Activated effector memory CD4-positive, alpha-beta T cell treated with Interleukin-2 at 50 U/mL for 16 hours (primary cell): ENCODE results near the gene ISLR2.
"Not testable (repeated sequence)": the region's sequence is repeated elsewhere in the genome, so short reads cannot be mapped to it uniquely, and the experiment has no call there.

Experiments used
- DNase-seq: peaks from one replicate; pipeline ENCODE4 v3.0.0-alpha.2; 2020

Gene ISLR2

GRCh38 chr15:74158855-74159650 is 28.7 kb downstream of the ISLR2 start:
- no peak for DNase-seq

DNA sequence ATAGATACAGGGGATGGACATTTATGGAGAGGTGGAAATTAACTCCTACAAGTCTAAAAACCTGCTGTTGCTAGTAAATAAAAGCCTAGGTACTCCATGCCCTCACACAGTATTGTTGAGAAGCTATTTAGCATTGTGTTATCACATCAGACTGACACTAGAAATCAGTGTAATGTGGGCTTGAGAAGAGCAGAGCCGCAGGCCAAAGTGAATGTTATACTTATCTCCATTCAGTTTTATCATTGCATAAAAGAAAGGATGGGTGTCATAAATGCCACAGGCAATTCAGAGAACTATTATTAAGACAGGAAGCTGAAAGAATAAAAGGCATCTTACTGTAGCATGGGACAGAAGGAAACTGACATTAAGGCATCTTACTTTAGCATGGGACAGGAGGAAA is 29.4 kb downstream of the ISLR2 start:
- DNase-seq, result no peak

GRCh38 chr15:74160390-74160789 is 30.0 kb downstream of the ISLR2 start:
- not testable (repeated sequence) for DNase-seq

GRCh38 chr15:74162195-74162536 is 31.8 kb downstream of the ISLR2 start:
- DNase-seq, result not testable (repeated sequence)

- DNase-seq, result no peak
These were observed 35.1 kb downstream of the ISLR2 start for GRCh38 chr15:74165461-74165860.

- no peak for DNase-seq
These were observed 37.5 kb downstream of the ISLR2 start for GRCh38 chr15:74167891-74168331.

DNA sequence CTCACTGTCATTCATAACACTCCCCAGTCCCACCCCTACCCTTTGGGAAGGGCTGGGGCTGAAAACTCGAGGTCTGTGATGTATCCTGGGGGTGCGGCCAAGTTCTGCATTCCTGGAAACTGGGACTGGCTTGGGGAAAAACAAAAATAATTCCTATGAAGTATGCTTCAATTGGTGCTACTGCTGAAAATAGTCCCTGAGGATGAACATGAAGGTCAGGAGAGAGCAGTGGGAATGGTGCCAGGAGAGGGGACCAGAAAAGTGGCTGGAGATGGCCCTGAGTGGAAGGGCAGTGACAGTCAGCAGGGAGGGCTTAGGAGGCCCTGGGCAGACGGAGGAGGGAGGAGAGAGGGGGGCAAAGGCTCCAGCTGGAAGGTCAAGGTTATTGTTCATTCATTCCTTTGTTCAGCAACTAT is 38.3 kb downstream of the ISLR2 start:
- DNase-seq, result no peak

- no peak for DNase-seq
These were observed 39.9 kb downstream of the ISLR2 start for GRCh38 chr15:74170071-74170844.

- DNase-seq, result no peak
These were observed 40.6 kb downstream of the ISLR2 start for GRCh38 chr15:74170875-74171578.

GRCh38 chr15:74171965-74172541 is 41.7 kb downstream of the ISLR2 start:
- no peak for DNase-seq

DNA sequence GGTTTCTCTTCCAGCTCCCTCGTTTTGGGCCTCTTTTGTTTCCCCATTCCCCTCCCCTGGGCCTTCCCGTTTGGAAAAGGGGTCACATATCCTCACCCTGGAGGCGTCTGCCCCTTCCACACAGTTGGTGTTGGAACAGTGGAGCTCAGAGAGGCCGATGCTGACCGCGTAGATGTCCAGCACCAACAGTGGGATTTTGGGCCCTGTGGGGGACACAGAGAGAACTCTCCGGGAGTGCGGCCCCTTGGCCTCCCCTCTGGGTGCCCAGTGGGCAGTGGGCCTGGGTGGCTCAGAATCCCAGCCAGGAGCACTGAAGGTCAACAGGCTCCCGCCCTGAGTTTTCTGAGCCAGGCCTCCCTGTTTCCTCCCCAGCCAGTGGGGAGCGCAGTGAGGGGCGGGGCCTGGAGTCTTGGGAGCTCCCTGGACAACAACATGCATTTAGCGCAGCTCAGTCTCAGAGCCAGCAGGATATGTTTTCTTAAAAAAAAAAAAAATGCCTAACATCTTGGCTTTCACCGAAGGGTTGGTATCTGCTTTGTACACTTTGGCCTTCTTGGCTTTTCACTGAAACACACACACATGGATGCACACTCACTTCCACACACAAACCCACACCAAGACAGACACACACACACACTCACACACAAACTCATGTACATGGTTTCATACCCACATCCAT is 42.5 kb downstream of the ISLR2 start:
- DNase-seq, result no peak

DNA sequence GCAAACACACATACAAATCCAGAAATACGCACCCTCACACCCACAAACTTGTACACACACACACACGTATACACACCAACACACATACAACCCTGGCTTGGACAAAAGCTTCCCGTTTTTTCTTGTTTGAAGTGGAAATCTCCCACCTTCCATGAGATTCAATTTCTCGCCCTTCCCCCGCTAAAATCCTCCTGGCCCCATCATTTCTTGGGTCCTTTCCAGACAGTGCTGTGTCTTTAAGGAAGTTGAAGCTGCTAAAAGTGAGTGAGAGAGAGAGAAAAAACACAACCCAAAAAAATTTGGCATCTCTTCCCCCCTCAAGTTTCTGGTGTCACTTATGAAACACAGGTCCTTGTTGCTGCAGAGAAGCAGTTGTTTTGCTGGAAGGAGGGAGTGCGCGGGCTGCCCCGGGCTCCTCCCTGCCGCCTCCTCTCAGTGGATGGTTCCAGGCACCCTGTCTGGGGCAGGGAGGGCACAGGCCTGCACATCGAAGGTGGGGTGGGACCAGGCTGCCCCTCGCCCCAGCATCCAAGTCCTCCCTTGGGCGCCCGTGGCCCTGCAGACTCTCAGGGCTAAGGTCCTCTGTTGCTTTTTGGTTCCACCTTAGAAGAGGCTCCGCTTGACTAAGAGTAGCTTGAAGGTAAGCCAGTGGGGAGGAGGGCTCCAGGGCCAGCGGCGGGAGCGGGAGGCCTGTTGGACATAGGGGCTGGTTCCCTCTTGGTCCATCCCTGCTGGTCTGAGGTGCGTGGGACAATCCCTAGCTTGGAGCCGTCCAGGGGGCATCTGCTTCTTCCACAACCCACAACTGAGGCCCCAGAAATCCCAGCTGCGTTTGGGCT is 43.2 kb downstream of the ISLR2 start, which contains the start of gene ISLR:
TSS of gene ISLR (plus strand) at position 331 of the 839 bp plus-strand sequence. CDS start 1,149 bp downstream, outside the sequence.
- DNase-seq, result no peak

DNA sequence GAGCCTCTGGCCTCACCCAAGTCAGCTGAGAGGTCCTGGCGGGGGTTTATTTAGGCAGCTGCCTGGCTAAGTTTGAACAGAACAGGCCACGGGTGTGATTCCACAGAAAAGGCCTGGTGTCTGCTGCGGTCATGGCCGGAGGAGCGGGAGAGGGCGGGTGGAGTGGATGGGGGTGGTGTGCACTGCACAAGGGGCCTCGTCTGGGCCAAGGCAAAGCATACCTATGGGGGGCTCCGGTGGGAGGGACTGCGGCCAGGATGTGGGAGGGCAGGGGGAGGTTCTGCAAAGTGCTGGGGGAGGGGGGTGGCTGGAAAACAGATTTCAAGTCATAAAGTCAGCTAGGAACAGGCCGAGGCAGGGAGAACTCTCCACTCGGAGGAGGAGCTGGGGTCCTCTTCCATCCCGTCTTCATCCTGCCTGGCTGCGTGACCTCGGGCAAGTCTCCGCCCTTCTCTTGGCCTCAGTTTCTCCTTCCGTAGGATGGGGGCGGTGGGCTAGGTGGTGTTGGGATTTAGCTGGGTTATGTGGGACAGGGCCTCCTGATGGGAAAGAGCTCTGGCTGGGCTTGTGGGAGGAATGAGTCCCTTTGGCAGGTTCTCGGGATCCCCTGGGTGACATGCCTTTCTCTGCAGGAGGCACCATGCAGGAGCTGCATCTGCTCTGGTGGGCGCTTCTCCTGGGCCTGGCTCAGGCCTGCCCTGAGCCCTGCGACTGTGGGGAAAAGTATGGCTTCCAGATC is 44.0 kb downstream of the ISLR2 start:
- DNase-seq, result no peak

DNA sequence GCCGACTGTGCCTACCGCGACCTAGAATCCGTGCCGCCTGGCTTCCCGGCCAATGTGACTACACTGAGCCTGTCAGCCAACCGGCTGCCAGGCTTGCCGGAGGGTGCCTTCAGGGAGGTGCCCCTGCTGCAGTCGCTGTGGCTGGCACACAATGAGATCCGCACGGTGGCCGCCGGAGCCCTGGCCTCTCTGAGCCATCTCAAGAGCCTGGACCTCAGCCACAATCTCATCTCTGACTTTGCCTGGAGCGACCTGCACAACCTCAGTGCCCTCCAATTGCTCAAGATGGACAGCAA is 44.5 kb downstream of the ISLR2 start:
- no peak for DNase-seq

DNA sequence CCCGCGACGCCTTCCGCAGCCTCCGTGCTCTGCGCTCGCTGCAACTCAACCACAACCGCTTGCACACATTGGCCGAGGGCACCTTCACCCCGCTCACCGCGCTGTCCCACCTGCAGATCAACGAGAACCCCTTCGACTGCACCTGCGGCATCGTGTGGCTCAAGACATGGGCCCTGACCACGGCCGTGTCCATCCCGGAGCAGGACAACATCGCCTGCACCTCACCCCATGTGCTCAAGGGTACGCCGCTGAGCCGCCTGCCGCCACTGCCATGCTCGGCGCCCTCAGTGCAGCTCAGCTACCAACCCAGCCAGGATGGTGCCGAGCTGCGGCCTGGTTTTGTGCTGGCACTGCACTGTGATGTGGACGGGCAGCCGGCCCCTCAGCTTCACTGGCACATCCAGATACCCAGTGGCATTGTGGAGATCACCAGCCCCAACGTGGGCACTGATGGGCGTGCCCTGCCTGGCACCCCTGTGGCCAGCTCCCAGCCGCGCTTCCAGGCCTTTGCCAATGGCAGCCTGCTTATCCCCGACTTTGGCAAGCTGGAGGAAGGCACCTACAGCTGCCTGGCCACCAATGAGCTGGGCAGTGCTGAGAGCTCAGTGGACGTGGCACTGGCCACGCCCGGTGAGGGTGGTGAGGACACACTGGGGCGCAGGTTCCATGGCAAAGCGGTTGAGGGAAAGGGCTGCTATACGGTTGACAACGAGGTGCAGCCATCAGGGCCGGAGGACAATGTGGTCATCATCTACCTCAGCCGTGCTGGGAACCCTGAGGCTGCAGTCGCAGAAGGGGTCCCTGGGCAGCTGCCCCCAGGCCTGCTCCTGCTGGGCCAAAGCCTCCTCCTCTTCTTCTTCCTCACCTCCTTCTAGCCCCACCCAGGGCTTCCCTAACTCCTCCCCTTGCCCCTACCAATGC is 45.1 kb downstream of the ISLR2 start:
- no peak for DNase-seq

DNA sequence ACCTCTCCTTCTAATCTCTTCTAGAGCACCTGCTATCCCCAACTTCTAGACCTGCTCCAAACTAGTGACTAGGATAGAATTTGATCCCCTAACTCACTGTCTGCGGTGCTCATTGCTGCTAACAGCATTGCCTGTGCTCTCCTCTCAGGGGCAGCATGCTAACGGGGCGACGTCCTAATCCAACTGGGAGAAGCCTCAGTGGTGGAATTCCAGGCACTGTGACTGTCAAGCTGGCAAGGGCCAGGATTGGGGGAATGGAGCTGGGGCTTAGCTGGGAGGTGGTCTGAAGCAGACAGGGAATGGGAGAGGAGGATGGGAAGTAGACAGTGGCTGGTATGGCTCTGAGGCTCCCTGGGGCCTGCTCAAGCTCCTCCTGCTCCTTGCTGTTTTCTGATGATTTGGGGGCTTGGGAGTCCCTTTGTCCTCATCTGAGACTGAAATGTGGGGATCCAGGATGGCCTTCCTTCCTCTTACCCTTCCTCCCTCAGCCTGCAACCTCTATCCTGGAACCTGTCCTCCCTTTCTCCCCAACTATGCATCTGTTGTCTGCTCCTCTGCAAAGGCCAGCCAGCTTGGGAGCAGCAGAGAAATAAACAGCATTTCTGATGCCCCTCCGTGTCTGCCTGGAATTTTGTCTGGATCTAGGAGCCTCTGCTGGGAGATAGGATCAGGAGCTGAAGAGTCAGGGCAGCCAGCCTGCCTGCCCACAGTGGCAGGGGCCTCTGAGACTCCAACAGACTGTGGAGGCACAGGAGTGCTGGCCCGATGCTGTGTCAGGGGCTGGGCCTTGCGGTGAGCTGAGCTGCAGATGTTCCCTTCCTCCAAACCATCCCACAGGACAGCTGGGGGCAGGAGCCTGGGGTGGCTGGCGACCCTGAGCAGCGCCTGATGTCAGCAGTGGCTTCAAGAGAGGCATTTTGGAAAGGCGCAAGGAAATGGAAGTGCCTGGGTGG is 46.2 kb downstream of the ISLR2 start:
- no peak for DNase-seq

DNA sequence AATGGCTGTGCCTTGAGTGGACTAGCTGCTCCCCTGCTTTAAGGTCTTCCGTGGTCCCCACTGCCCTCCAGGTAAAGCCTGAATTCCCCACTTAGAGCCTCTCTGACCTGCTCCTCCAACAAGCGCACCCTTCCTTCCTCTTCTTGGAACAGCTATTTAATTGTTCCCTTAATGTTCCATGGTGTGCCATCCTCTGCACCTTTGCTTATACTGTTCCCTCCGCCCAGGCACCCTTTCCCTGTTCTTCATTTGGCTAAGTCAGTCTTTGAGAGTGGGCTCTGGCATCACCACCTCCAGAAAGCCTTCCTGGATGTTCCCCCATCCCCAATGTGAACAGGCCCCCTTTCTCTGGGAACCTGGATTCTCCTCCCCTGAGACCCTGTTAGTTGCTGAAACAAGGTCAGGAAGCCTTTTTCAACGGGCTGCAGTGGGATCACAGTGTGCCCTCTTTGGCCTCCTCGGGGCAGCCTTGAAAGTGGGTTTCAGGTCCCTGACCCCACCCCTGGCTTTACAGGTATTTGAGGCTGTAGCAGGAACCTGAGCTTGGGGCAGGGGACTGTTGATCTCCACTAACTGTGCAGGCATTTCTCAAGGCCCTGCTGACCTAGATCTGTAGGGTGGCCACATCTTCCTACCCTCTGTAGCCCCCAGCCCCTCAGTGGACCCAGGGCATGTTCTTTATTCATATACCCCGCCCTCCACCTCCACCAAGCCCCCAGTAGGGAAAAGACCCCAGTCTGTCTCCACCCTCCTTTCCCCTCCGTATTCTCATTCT is 48.1 kb downstream of the ISLR2 start:
- no peak for DNase-seq
